Hippocampal formation (tissue), 2 donors: ENCODE measurements around the gene RSBN1L.
"Not testable (repeated sequence)": the region's sequence is repeated elsewhere in the genome, so short reads cannot be mapped to it uniquely, and the experiment has no call there.

Experiments used
- DNase-seq, 2 donors: peaks; one replicate each; lab custom pipeline; 2025; lab: John Stamatoyannopoulos, UW

The RSBN1L gene

GRCh38 chr7:77696057-77696642 lies at the start of gene RSBN1L:
RSBN1L (plus strand) TSS chr7:77696459; CDS start chr7:77696470, 11 bp downstream.
- peak; percentile 99 for DNase-seq

GRCh38 chr7:77648742-77649338 lies 47.4 kb upstream of the RSBN1L start:
- no peak for DNase-seq

- no peak for DNase-seq
Observed at GRCh38 chr7:77649716-77650349, 46.4 kb upstream of the RSBN1L start.

- peak in 1 of 2 donors; percentile 16 for DNase-seq
Observed at GRCh38 chr7:77651575-77652162, 44.6 kb upstream of the RSBN1L start.

GRCh38 chr7:77652826-77653225 lies 43.4 kb upstream of the RSBN1L start:
- not testable (repeated sequence) for DNase-seq

DNA sequence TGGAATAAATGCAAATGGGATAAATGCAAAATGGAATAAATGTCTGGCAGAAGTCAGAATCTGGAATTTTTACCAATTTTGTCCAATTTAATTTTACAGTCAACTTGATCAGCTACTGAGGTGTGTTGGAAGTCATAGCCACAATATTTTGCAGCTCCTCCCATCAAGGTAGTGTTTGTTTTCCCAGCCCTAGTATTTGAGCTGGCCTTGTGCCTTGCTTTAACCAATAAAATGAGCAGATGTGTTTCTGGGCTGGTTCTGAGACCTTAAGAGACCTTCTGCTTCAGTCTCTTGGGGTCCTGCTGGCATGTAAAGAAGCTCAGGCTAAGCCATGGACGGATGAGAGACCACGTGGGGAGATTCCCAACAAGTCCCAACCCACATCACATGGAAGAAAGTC lies 42.7 kb upstream of the RSBN1L start:
- DNase-seq: no peak

- DNase-seq: no peak
Observed at GRCh38 chr7:77655356-77655755, 40.9 kb upstream of the RSBN1L start.

GRCh38 chr7:77655836-77656455 lies 40.3 kb upstream of the RSBN1L start:
- DNase-seq: no peak

GRCh38 chr7:77657427-77658224 lies 38.6 kb upstream of the RSBN1L start:
- peak in 1 of 2 donors; percentile 19 for DNase-seq

DNA sequence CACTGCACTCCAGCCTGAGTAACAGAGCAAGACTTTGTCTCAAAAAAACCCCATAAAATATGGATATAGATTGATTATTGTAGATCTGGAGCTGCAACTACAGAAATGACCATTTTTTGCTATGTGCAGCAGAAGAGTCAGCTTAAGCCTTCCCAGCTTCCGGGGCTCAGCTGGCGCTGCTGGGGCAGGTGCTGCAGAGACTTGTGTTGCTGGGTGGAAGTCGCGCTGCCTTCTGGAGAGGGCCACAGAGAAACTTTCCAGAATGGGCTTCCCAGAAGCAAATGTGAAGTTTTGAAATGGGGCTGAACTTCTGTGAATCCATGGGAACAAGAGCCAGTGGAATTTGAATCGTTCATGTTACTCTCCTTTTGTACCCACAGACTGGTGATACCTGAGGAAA lies 37.3 kb upstream of the RSBN1L start:
- no peak for DNase-seq

DNA sequence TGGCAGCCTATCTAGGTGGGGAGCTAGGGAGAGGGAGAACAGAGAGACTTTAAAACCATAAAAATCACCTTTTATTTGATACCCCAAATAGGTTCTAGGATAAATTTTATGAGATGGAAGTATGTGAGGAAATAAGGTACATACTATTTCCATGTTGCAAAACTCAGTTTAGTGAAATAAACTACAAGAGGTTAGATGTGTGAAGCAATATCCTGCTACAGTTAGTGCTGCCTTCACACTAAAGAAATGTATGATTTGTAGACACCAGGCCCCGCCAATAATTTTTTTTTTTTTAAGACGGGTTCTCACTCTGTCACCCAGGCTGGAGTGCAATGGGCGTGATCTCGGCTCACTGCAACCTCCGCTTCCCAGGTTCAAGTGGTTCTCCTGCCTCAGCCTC lies 34.4 kb upstream of the RSBN1L start:
- no peak for DNase-seq

GRCh38 chr7:77662869-77663268 lies 33.4 kb upstream of the RSBN1L start:
- no peak for DNase-seq

- DNase-seq: no peak
Observed at GRCh38 chr7:77664715-77665114, 31.5 kb upstream of the RSBN1L start.

DNA sequence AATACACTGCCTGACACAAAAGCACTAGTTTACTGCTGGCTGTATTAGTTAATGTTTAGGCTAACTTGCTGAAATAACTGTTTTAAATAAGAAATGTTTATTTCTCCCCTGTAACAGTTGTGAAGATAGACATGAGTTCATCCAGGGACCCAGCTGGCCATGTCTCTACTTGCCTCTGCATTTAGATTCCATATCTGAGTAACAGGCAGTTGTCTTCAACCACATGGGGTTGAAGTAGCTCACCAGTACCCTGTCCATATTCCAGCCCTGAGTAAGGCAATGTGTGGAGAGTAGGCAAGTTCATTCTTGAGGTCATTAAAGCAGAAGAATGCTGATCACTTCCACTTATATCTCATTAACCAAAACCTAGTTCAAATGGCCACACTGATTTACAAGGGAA lies 31.1 kb upstream of the RSBN1L start:
- DNase-seq: no peak

DNA sequence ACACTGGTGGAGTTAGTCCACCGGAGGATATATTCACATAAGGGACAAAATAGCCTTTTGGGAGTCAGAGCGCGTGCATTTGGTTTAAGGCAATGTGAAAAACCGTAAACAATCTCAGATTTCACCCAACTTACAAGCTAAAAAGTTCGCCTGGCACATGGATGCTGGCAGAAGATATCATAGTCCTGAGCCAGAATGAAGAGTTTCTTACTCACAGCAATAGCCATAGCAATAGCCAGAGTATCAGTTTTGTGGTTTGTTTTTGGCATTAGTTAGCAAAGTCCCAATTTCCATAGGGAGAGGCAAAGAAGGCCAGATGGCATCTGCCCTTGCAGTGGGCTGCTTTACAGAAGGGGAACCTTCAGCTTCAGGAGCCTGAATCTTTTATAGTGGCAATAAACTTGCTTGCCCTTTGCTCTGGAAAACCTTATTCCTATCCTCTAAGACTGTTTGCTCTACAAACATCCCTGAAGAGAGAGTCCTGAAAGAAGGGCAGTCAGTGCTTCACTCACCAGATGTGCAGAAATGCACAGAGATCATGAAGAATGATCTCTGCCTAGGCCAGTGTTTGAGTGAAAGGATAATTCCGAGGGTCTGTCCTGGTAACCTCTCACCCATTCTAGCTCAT lies 28.7 kb upstream of the RSBN1L start:
- DNase-seq: no peak

GRCh38 chr7:77674878-77675277 lies 21.4 kb upstream of the RSBN1L start:
- DNase-seq: no peak

DNA sequence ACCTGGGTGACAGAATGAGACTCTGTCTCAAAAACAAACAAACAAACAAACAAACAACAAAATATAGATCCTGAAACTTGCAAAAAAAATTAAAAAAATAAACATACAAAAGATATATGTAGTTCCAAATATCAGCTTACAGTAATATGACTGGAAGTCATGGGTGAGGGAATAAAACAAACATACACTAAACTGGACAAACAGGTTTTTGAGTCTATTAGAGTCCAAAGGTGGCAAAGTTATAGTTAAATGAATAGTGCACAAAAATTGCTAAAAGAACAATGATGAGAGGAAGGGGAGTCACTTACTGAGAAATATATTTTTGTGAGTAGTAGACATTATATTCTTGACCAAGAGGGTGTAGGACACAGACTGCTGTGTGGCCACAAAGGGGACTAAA lies 16.7 kb upstream of the RSBN1L start:
- no peak for DNase-seq

DNA sequence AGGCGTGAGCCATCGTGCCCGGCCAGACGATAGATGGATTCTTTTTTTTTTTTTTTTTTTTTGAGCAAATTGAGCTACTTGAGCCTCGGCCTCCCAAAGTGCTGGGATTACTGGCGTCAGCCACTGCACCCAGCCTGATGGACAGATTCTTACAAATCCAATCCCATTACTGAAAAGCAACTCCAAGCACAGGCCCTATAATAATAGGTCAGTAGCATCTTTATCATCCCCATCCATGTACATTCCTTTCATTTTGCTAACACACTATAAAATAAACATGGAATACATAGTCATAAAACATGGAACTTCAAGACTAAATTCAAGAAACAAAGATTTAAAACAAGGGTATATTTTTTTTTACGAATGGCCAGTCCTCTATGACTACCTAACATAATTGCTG lies 16.0 kb upstream of the RSBN1L start:
- no peak for DNase-seq

DNA sequence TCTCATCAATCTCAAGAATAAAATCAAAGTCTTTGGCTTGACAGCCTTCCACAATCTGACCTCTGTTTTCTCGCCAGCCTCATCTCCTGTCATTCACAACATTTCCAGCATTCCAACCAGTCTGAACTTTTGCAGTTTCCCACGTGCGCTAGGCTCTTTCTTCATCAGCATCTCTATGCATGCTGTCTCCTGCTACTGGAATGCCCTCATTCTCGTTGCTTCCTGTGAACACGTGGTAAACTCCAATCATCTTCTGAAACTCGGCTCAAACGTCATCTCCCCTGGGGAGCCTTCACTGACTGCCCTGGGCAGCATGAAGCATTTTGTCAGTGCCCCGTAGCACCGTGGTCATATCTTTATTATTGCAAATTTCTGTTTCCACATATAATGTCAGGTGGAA lies 12.2 kb upstream of the RSBN1L start:
- no peak for DNase-seq

GRCh38 chr7:77685233-77685632 lies 11.0 kb upstream of the RSBN1L start:
- no peak for DNase-seq

GRCh38 chr7:77687100-77687746 lies 9.0 kb upstream of the RSBN1L start:
- no peak for DNase-seq
